Mammary epithelial cell (primary cell): ENCODE results near the gene NOL4L.

Source experiments
- EZH2 ChIP-seq: IDR thresholded peaks from 2 replicates; pipeline ENCODE4 v1.6.1; 2012; ENCODE audit warnings: low read length, inconsistent platforms, borderline replicate concordance
- TF ChIP-seq, protein P1 (sequence below), 2 donors: IDR thresholded peaks in 1 of 2; conservative IDR thresholded peaks in 1 of 2; 2 replicates each; pipeline ENCODE4 v1.5.1; 2011 to 2012; ENCODE audit warnings: inconsistent platforms in 2 of 2, low read length in 2 of 2, mild to moderate bottlenecking in 2 of 2, control low read depth in 1 of 2, low read depth in 1 of 2; ENCODE audit not compliant: insufficient read depth in 1 of 2; ENCODE audit errors: extremely low read depth in 1 of 2

- no peak for TF ChIP-seq EZH2
- TF ChIP-seq, protein P1, sequence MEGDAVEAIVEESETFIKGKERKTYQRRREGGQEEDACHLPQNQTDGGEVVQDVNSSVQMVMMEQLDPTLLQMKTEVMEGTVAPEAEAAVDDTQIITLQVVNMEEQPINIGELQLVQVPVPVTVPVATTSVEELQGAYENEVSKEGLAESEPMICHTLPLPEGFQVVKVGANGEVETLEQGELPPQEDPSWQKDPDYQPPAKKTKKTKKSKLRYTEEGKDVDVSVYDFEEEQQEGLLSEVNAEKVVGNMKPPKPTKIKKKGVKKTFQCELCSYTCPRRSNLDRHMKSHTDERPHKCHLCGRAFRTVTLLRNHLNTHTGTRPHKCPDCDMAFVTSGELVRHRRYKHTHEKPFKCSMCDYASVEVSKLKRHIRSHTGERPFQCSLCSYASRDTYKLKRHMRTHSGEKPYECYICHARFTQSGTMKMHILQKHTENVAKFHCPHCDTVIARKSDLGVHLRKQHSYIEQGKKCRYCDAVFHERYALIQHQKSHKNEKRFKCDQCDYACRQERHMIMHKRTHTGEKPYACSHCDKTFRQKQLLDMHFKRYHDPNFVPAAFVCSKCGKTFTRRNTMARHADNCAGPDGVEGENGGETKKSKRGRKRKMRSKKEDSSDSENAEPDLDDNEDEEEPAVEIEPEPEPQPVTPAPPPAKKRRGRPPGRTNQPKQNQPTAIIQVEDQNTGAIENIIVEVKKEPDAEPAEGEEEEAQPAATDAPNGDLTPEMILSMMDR (conservative IDR thresholded peaks at IDR 0.05 in 1 of 2, IDR thresholded peaks at IDR 0.05 in 1 of 2; ENCODE audit: extremely low read depth in 1 of 2, insufficient read depth in 1 of 2, low read depth in 1 of 2, low read length in 2 of 2): no peak
Observed at GRCh38 chr20:32559753-32560380, 25.3 kb downstream of the NOL4L start.
